K562 (cell line): ENCODE results near the gene MRAP2. TPM values are rescaled to one million over a fixed set of nuclear protein-coding genes. Genes with fewer than 3 reads are reported as not detected.
A peak's percentile ranks its signal among the peaks of the same experiment; 100 is the strongest.

ENCODE experiments used
- ARID1B ChIP-seq: fragments of 450-650 bp; IDR thresholded peaks from 2 replicates; pipeline ENCODE4 v1.6.1; 2016; ENCODE audit warnings: antibody characterized with exemption, mild to moderate bottlenecking, inconsistent platforms
- CCNT2 ChIP-seq: IDR thresholded peaks from 2 replicates; pipeline ENCODE4 v1.6.1; 2011; ENCODE audit warnings: borderline replicate concordance, low read depth, mild to moderate bottlenecking, moderate library complexity, mixed read lengths, low read length; ENCODE audit not compliant: insufficient read length; ENCODE audit errors: extremely low read depth
- FOXJ3 ChIP-seq: sonication (generic); formaldehyde crosslinking; IDR thresholded peaks from 2 replicates; pipeline ENCODE4 v1.4.0; 2020; ENCODE audit warnings: mild to moderate bottlenecking, missing genetic modification reagents
- HMGXB4 ChIP-seq: sonication (generic); formaldehyde crosslinking; IDR thresholded peaks from 2 replicates; pipeline ENCODE4 v1.8.1; 2023; ENCODE audit warnings: mild to moderate bottlenecking, missing genetic modification reagents
- JUN ChIP-seq, 2 experiments: sonication (generic) in 1 of 2; formaldehyde crosslinking in 1 of 2; IDR thresholded peaks; 2 replicates each; pipeline versions ENCODE4 v1.6.1 to v1.8.0; 2012 to 2022; ENCODE audit warnings: borderline replicate concordance in 2 of 2, mild to moderate bottlenecking in 2 of 2, improper control_type of control experiment in 1 of 2, low read depth in 1 of 2, low read length in 1 of 2, missing genetic modification reagents in 1 of 2
- KLF1 ChIP-seq: fragments of 450-650 bp; IDR thresholded peaks from 2 replicates; pipeline ENCODE4 v1.6.1; 2016; ENCODE audit warnings: missing genetic modification characterization, missing compliant biosample characterization
- MYNN ChIP-seq, 2 experiments: sonication (generic); formaldehyde crosslinking in 1 of 2; IDR thresholded peaks; 2 replicates each; pipeline versions ENCODE4 v1.5.0 to v1.6.1; 2016 to 2020; ENCODE audit warnings: antibody characterized with exemption in 1 of 2, missing genetic modification reagents in 1 of 2
- POLR2AphosphoS2 ChIP-seq: IDR thresholded peaks from 2 replicates; pipeline ENCODE4 v1.6.1; 2012; ENCODE audit warnings: low read length, improper control_type of control experiment
- POLR2H ChIP-seq: IDR thresholded peaks from 2 replicates; pipeline ENCODE4 v1.6.1; 2016; ENCODE audit warnings: missing genetic modification characterization, low read depth, mild to moderate bottlenecking, control low read depth, missing compliant biosample characterization, moderate library complexity
- PPARD ChIP-seq: fragments of 250-450 bp; sonication (Bioruptor Pico); IDR thresholded peaks from 2 replicates; pipeline ENCODE4 v1.8.0; 2022; ENCODE audit warnings: inconsistent platforms, mild to moderate bottlenecking, moderate library complexity
- SMARCC2 ChIP-seq: fragments of 450-650 bp; IDR thresholded peaks from 2 replicates; pipeline ENCODE4 v1.6.1; 2017; ENCODE audit warnings: antibody characterized with exemption, moderate library complexity, mild to moderate bottlenecking, low read depth
- SMC3 ChIP-seq: conservative IDR thresholded peaks from 2 replicates; pipeline ENCODE4 v1.6.1; 2011; ENCODE audit warnings: low read depth, low read length, improper control_type of control experiment; ENCODE audit not compliant: insufficient read depth
- SP2 ChIP-seq: IDR thresholded peaks from 2 replicates; pipeline ENCODE4 v1.6.1; 2011; ENCODE audit warnings: mild to moderate bottlenecking, low read depth, low read length, moderate library complexity; ENCODE audit not compliant: poor library complexity, severe bottlenecking; ENCODE audit errors: extremely low read depth
- SREBF2 ChIP-seq: sonication (generic); formaldehyde crosslinking; IDR thresholded peaks from 2 replicates; pipeline ENCODE4 v1.4.0; 2020; ENCODE audit warnings: mild to moderate bottlenecking, missing genetic modification reagents
- TRIM28 ChIP-seq: fragments of 450-650 bp; IDR thresholded peaks from 2 replicates; pipeline ENCODE4 v1.6.1; 2017
- YY1 ChIP-seq, 3 experiments: IDR thresholded peaks; 2 replicates each; pipeline ENCODE4 v1.6.1; 2011; ENCODE audit warnings: low read length in 2 of 3, mild to moderate bottlenecking in 2 of 3, moderate library complexity in 2 of 3, borderline replicate concordance in 1 of 3, control low read depth in 1 of 3, low read depth in 1 of 3; ENCODE audit not compliant: insufficient read depth in 3 of 3, insufficient replicate concordance in 2 of 3, control insufficient read depth in 1 of 3, insufficient read length in 1 of 3; ENCODE audit errors: extremely low read depth in 1 of 3
- ZBTB2 ChIP-seq: fragments of 450-650 bp; IDR thresholded peaks from 2 replicates; pipeline ENCODE4 v1.6.1; 2016; ENCODE audit warnings: antibody characterized with exemption
- ZNF134 ChIP-seq: fragments of 250-450 bp; sonication (Bioruptor Pico); conservative IDR thresholded peaks from 2 replicates; pipeline ENCODE4 v1.4.0; 2020
- ZNF41 ChIP-seq: fragments of 250-450 bp; sonication (Bioruptor Pico); conservative IDR thresholded peaks from 2 replicates; pipeline ENCODE4 v1.4.0; 2020; ENCODE audit warnings: mild to moderate bottlenecking
- polyA plus RNA-seq, 8 experiments: library from polyadenylated mRNA; depleted of rRNA in 4 of 8; stranded (reverse) in 5 of 8; unstranded in 3 of 8; fragments of >200 nt; fragmentation: Nextera tagmentation in 2 of 8; fragmentation: Illumina TruSeq in 1 of 8; extraction: Ambion mirVana in 2 of 8; extraction: Trizol in 1 of 8; gene quantifications; 2 replicates each; pipeline versions ENCODE4 v1.2.1 to v1.2.3, GENCODE V29; 2011 to 2014; ENCODE audit warnings: inconsistent platforms in 1 of 8, missing spikeins in 1 of 8
- total RNA-seq, 7 experiments: library from RNA; depleted of rRNA in 6 of 7; stranded (reverse); fragments of >200 nt in 6 of 7; fragmentation: Illumina TruSeq in 2 of 7; extraction: Trizol in 2 of 7; gene quantifications; 2 replicates each; pipeline versions ENCODE4 v1.2.1 to v1.2.3, GENCODE V29; 2011 to 2021; ENCODE audit warnings: low replicate concordance in 1 of 7
- TF ChIP-seq, protein P1 (sequence below), 2 experiments: IDR thresholded peaks; 2 replicates each; pipeline ENCODE4 v1.6.1; 2012; ENCODE audit warnings: improper control_type of control experiment in 2 of 2, low read depth in 2 of 2, low read length in 2 of 2, borderline replicate concordance in 1 of 2

The MRAP2 gene
- total and polyA plus RNA-seq, 9 of the 15 experiments (the other 6 are each of a cell fraction or from before 2014, with no cell fraction given) = 5.9 to 38.9 (median 9.3) TPM

DNA sequence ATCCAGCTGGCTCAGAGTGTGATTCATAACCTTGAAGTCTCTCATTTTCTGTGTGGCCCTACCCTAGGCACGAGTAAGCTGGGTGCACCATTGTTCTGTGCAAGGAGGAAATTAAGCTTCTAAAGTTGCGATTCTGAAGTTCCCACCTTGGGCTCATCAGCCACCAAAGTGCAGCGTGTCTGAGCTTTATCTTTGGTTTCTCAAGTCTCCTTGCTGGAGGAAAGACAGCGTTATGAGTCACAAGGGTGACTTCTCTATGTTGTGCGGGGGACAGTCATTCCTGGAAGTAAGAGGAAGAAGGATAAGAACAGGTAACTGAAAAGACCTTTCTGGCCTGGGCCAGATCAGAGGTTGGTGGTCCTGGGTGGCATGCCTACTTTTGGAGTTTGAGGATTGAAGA, 16.8 kb downstream of the MRAP2 start (continued):
- TF ChIP-seq, protein P1, sequence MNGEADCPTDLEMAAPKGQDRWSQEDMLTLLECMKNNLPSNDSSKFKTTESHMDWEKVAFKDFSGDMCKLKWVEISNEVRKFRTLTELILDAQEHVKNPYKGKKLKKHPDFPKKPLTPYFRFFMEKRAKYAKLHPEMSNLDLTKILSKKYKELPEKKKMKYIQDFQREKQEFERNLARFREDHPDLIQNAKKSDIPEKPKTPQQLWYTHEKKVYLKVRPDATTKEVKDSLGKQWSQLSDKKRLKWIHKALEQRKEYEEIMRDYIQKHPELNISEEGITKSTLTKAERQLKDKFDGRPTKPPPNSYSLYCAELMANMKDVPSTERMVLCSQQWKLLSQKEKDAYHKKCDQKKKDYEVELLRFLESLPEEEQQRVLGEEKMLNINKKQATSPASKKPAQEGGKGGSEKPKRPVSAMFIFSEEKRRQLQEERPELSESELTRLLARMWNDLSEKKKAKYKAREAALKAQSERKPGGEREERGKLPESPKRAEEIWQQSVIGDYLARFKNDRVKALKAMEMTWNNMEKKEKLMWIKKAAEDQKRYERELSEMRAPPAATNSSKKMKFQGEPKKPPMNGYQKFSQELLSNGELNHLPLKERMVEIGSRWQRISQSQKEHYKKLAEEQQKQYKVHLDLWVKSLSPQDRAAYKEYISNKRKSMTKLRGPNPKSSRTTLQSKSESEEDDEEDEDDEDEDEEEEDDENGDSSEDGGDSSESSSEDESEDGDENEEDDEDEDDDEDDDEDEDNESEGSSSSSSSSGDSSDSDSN (IDR thresholded peaks at IDR 0.05; ENCODE audit: borderline replicate concordance in 1 of 2, low read depth in 2 of 2, low read length in 2 of 2) = no peak
- TF ChIP-seq SREBF2 (no peak), YY1 (IDR thresholded peaks at IDR 0.05; ENCODE audit: borderline replicate concordance in 1 of 3, control insufficient read depth in 1 of 3, extremely low read depth in 1 of 3, insufficient read depth in 3 of 3, insufficient read length in 1 of 3, insufficient replicate concordance in 2 of 3, low read depth in 1 of 3, low read length in 2 of 3) (peak in 1 of 3 experiments; percentile 12), SP2 (no peak), HMGXB4 (no peak), ARID1B (peak; percentile 83), SMC3 (no peak), MYNN (IDR thresholded peaks at IDR 0.05) (no peak), MYNN (CRISPR knock-in tag; IDR thresholded peaks at IDR 0.05) (no peak), PPARD (CRISPR knock-in tag) (no peak), JUN (IDR thresholded peaks at IDR 0.05; ENCODE audit: borderline replicate concordance, low read depth, low read length) (0 out of 2 replicates have a peak, but pooled peaks have one; percentile 71), JUN (CRISPR knock-in tag; IDR thresholded peaks at IDR 0.05; ENCODE audit: borderline replicate concordance) (no peak), ZNF41 (CRISPR knock-in tag) (no peak), POLR2AphosphoS2 (no peak), ZBTB2 (0 out of 2 replicates have a peak, but pooled peaks have one; percentile 40), KLF1 (tag) (no peak), FOXJ3 (no peak), SMARCC2 (peak; percentile 61; the same call in 1 of the 2 replicates), ZNF134 (CRISPR knock-in tag) (no peak), POLR2H (tag) (no peak), TRIM28 (no peak), CCNT2 (no peak)
